Stimulated activated naive CD8-positive, alpha-beta T cell treated with anti-CD3 and anti-CD28 coated beads, Interleukin-15, Interleukin-2, amounts not matched to agents 100 ng/mL and 50 ng/mL, for 24 hours (primary cell): Measurements from ENCODE around the gene KRTAP5-3.
"Not testable (repeated sequence)": the region's sequence is repeated elsewhere in the genome, so short reads cannot be mapped to it uniquely, and the experiment has no call there.

Experiments
- H3K27ac Mint-ChIP-seq: one replicate; pipeline ENCODE4 v1.8.0; 2021; ENCODE audit warnings: mild to moderate bottlenecking, mixed read lengths
- H3K27me3 Mint-ChIP-seq: one replicate; pipeline ENCODE4 v1.8.0; 2021; ENCODE audit warnings: mixed read lengths
- H3K36me3 Mint-ChIP-seq: one replicate; pipeline ENCODE4 v1.8.0; 2021; ENCODE audit warnings: low read depth, mixed read lengths
- H3K4me1 Mint-ChIP-seq: one replicate; pipeline ENCODE4 v1.8.0; 2021; ENCODE audit warnings: low read depth, mixed read lengths
- H3K4me3 Mint-ChIP-seq: one replicate; pipeline ENCODE4 v1.8.0; 2021; ENCODE audit warnings: mild to moderate bottlenecking, mixed read lengths
- H3K9me3 Mint-ChIP-seq: one replicate; pipeline ENCODE4 v1.8.0; 2021; ENCODE audit warnings: mixed read lengths

KRTAP5-3 gene

GRCh38 chr11:1607156-1607845 is 962 bp downstream of the KRTAP5-3 start:
- not testable (repeated sequence) for H3K4me3 Mint-ChIP-seq

GRCh38 chr11:1605923-1606322 is 2.3 kb downstream of the KRTAP5-3 start:
- not testable (repeated sequence) for H3K9me3 Mint-ChIP-seq, H3K4me3 Mint-ChIP-seq, H3K27ac Mint-ChIP-seq, H3K4me1 Mint-ChIP-seq, H3K36me3 Mint-ChIP-seq
- H3K27me3 Mint-ChIP-seq, result peaks cover 39% of the 10 kb centered on the region

More at GRCh38 chr11:1607156-1607845, 962 bp downstream of the KRTAP5-3 start:
- not testable (repeated sequence) for H3K4me1 Mint-ChIP-seq, H3K27ac Mint-ChIP-seq, H3K9me3 Mint-ChIP-seq, H3K36me3 Mint-ChIP-seq
- peaks cover 31% of the 10 kb centered on the region for H3K27me3 Mint-ChIP-seq

GRCh38 chr11:1604711-1605110 is 3.6 kb downstream of the KRTAP5-3 start:
- no peaks in the 10 kb centered on the region for H3K9me3 Mint-ChIP-seq
- no peaks in the 10 kb centered on the region for H3K36me3 Mint-ChIP-seq
- peaks cover 42% of the 10 kb centered on the region for H3K27me3 Mint-ChIP-seq
- no peak overlapping the region for H3K27ac Mint-ChIP-seq
- no peaks in the 10 kb centered on the region for H3K4me1 Mint-ChIP-seq
- H3K4me3 Mint-ChIP-seq, result no peak overlapping the region

GRCh38 chr11:1604181-1604580 is 4.1 kb downstream of the KRTAP5-3 start:
- H3K4me1 Mint-ChIP-seq, result no peaks in the 10 kb centered on the region
- H3K9me3 Mint-ChIP-seq, result no peaks in the 10 kb centered on the region
- no peak overlapping the region for H3K27ac Mint-ChIP-seq
- H3K36me3 Mint-ChIP-seq, result no peaks in the 10 kb centered on the region
- peaks cover 46% of the 10 kb centered on the region for H3K27me3 Mint-ChIP-seq
- H3K4me3 Mint-ChIP-seq, result no peak overlapping the region

GRCh38 chr11:1603629-1604028 is 4.6 kb downstream of the KRTAP5-3 start:
- H3K4me3 Mint-ChIP-seq, result no peak overlapping the region
- H3K9me3 Mint-ChIP-seq, result no peaks in the 10 kb centered on the region
- H3K27ac Mint-ChIP-seq, result no peak overlapping the region
- peaks cover 51% of the 10 kb centered on the region for H3K27me3 Mint-ChIP-seq
- H3K36me3 Mint-ChIP-seq, result no peaks in the 10 kb centered on the region
- H3K4me1 Mint-ChIP-seq, result no peaks in the 10 kb centered on the region

GRCh38 chr11:1601663-1602062 is 6.6 kb downstream of the KRTAP5-3 start:
- not testable (repeated sequence) for H3K27ac Mint-ChIP-seq, H3K36me3 Mint-ChIP-seq, H3K4me1 Mint-ChIP-seq, H3K9me3 Mint-ChIP-seq, H3K4me3 Mint-ChIP-seq
- peaks cover 53% of the 10 kb centered on the region for H3K27me3 Mint-ChIP-seq

- H3K36me3 Mint-ChIP-seq, result no peaks in the 10 kb centered on the region
- no peak overlapping the region for H3K4me3 Mint-ChIP-seq
- H3K27me3 Mint-ChIP-seq, result peaks cover 56% of the 10 kb centered on the region
- no peaks in the 10 kb centered on the region for H3K9me3 Mint-ChIP-seq
- H3K27ac Mint-ChIP-seq, result no peak overlapping the region
- no peaks in the 10 kb centered on the region for H3K4me1 Mint-ChIP-seq
Observed at GRCh38 chr11:1600626-1601025, 7.6 kb downstream of the KRTAP5-3 start.

- H3K9me3 Mint-ChIP-seq, result no peaks in the 10 kb centered on the region
- no peak overlapping the region for H3K4me3 Mint-ChIP-seq
- H3K27me3 Mint-ChIP-seq, result peaks cover 60% of the 10 kb centered on the region
- H3K27ac Mint-ChIP-seq, result no peak overlapping the region
- no peaks in the 10 kb centered on the region for H3K4me1 Mint-ChIP-seq
- no peaks in the 10 kb centered on the region for H3K36me3 Mint-ChIP-seq
Observed at GRCh38 chr11:1598816-1599215, 9.4 kb downstream of the KRTAP5-3 start.

GRCh38 chr11:1598406-1598805 is 9.9 kb downstream of the KRTAP5-3 start:
- H3K4me3 Mint-ChIP-seq, H3K27ac Mint-ChIP-seq, H3K36me3 Mint-ChIP-seq, H3K4me1 Mint-ChIP-seq, H3K9me3 Mint-ChIP-seq: not testable (repeated sequence)
- H3K27me3 Mint-ChIP-seq, result peaks cover 59% of the 10 kb centered on the region

GRCh38 chr11:1597994-1598380 is 10.3 kb downstream of the KRTAP5-3 start, which contains the start of gene KRTAP5-2:
Gene KRTAP5-2, minus strand, starts transcription at chr11:1598294. Its CDS starts 44 bp downstream, at chr11:1598250.
- Mint-ChIP-seq H3K9me3 (no peaks in the 10 kb centered on the region), H3K4me1 (no peaks in the 10 kb centered on the region), H3K36me3 (no peaks in the 10 kb centered on the region), H3K27ac (no peak within 1 kb of the TSS), H3K27me3 (peaks cover 57% of the 10 kb centered on the region), H3K4me3 (no peak within 1 kb of the TSS)

- no peaks in the 10 kb centered on the region for H3K36me3 Mint-ChIP-seq
- peaks cover 54% of the 10 kb centered on the region for H3K27me3 Mint-ChIP-seq
- H3K4me1 Mint-ChIP-seq, result no peaks in the 10 kb centered on the region
- H3K9me3 Mint-ChIP-seq, result no peaks in the 10 kb centered on the region
- H3K27ac Mint-ChIP-seq, result no peak overlapping the region
- H3K4me3 Mint-ChIP-seq, result no peak overlapping the region
Observed at GRCh38 chr11:1597331-1597993, 10.8 kb downstream of the KRTAP5-3 start.

GRCh38 chr11:1596576-1597121 is 11.6 kb downstream of the KRTAP5-3 start:
- H3K9me3 Mint-ChIP-seq, H3K4me1 Mint-ChIP-seq, H3K36me3 Mint-ChIP-seq, H3K27ac Mint-ChIP-seq, H3K4me3 Mint-ChIP-seq: not testable (repeated sequence)
- peaks cover 46% of the 10 kb centered on the region for H3K27me3 Mint-ChIP-seq

- H3K27me3 Mint-ChIP-seq, result peaks cover 45% of the 10 kb centered on the region
- H3K4me1 Mint-ChIP-seq, H3K9me3 Mint-ChIP-seq, H3K36me3 Mint-ChIP-seq, H3K4me3 Mint-ChIP-seq, H3K27ac Mint-ChIP-seq: not testable (repeated sequence)
Observed at GRCh38 chr11:1595994-1596575, 12.2 kb downstream of the KRTAP5-3 start.

GRCh38 chr11:1592628-1593027 is 15.6 kb downstream of the KRTAP5-3 start:
- peaks cover 27% of the 10 kb centered on the region for H3K27me3 Mint-ChIP-seq
- H3K4me3 Mint-ChIP-seq, result no peak overlapping the region
- no peaks in the 10 kb centered on the region for H3K36me3 Mint-ChIP-seq
- peaks cover 12% of the 10 kb centered on the region for H3K4me1 Mint-ChIP-seq
- H3K27ac Mint-ChIP-seq, result no peak overlapping the region
- H3K9me3 Mint-ChIP-seq, result peaks cover 4% of the 10 kb centered on the region

- peaks cover 14% of the 10 kb centered on the region for H3K27me3 Mint-ChIP-seq
Observed at GRCh38 chr11:1589996-1590395, 18.3 kb downstream of the KRTAP5-3 start.

More at GRCh38 chr11:1589996-1590395, 18.3 kb downstream of the KRTAP5-3 start:
- H3K9me3 Mint-ChIP-seq, result peaks cover 4% of the 10 kb centered on the region
- H3K4me3 Mint-ChIP-seq, result no peak overlapping the region
- peaks cover 12% of the 10 kb centered on the region for H3K4me1 Mint-ChIP-seq
- no peak overlapping the region for H3K27ac Mint-ChIP-seq
- H3K36me3 Mint-ChIP-seq, result no peaks in the 10 kb centered on the region
